Measurements from ENCODE around the gene GHRL.

- TF ChIP-seq, protein P1, sequence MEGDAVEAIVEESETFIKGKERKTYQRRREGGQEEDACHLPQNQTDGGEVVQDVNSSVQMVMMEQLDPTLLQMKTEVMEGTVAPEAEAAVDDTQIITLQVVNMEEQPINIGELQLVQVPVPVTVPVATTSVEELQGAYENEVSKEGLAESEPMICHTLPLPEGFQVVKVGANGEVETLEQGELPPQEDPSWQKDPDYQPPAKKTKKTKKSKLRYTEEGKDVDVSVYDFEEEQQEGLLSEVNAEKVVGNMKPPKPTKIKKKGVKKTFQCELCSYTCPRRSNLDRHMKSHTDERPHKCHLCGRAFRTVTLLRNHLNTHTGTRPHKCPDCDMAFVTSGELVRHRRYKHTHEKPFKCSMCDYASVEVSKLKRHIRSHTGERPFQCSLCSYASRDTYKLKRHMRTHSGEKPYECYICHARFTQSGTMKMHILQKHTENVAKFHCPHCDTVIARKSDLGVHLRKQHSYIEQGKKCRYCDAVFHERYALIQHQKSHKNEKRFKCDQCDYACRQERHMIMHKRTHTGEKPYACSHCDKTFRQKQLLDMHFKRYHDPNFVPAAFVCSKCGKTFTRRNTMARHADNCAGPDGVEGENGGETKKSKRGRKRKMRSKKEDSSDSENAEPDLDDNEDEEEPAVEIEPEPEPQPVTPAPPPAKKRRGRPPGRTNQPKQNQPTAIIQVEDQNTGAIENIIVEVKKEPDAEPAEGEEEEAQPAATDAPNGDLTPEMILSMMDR (IDR thresholded peaks at IDR 0.05) = no peak
- TF ChIP-seq POLR2A (IDR thresholded peaks at IDR 0.05) = no peak
Observed at GRCh38 chr3:10332481-10333348, 40.0 kb upstream of the GHRL start.

All from testis (tissue), 2 donors.